GM12892 (cell line): ENCODE data around the gene RNMT.

Experiments
- POLR2AphosphoS5 ChIP-seq: IDR thresholded peaks from 2 replicates; pipeline ENCODE4 v1.6.1; 2011; ENCODE audit warnings: low read depth, low read length, control low read depth
- TAF1 ChIP-seq: IDR thresholded peaks from 2 replicates; pipeline ENCODE4 v1.6.1; 2011; ENCODE audit warnings: low read depth, mild to moderate bottlenecking, control low read depth, low read length, borderline replicate concordance

DNA sequence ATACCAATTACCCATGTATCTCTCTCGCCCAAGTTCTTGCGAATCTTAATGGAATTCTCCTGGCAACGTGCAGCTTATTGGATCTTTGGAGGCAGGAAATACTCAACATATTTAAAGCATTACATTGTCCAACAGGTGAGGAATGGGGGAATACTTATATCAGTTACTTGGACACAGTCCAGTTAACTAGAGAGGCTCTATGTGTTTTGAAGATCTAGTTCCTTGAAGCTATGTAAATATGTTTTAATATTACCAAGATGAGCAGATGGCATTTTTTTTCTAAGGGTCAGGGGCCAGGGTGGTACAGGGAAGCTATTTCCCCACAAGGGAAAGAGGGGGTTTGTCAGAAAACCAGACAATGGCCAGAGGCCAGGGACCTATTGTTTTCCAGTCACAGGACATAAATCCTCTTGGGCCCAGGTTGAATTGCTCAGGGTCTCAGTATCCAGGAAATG, 70.7 kb downstream of the RNMT start:
- TF ChIP-seq TAF1 (no peak), POLR2AphosphoS5 (no peak)
